HepG2 (cell line): Measurements from ENCODE around the gene DPAGT1. TPM values are rescaled to one million over a fixed set of nuclear protein-coding genes. Genes with fewer than 3 reads are reported as not detected.
A peak's percentile ranks its signal among the peaks of the same experiment; 100 is the strongest.

ENCODE experiments used
- ARNT2 ChIP-seq: sonication (generic); formaldehyde crosslinking; IDR thresholded peaks from 2 replicates; pipeline ENCODE4 v1.8.0; 2022; ENCODE audit warnings: mild to moderate bottlenecking, low read depth, missing genetic modification reagents, moderate library complexity
- ATF2 ChIP-seq: sonication (generic); formaldehyde crosslinking; IDR thresholded peaks from 2 replicates; pipeline ENCODE4 v1.4.0; 2020; ENCODE audit warnings: missing genetic modification reagents
- E2F1 ChIP-seq: sonication (generic); formaldehyde crosslinking; IDR thresholded peaks from 2 replicates; pipeline ENCODE4 v1.5.0; 2020; ENCODE audit warnings: missing genetic modification reagents
- KDM3A ChIP-seq: IDR thresholded peaks from 2 replicates; pipeline ENCODE4 v1.6.1; 2018; ENCODE audit warnings: low read depth, missing compliant biosample characterization
- MTERF4 ChIP-seq: sonication (generic); formaldehyde crosslinking; IDR thresholded peaks from 2 replicates; pipeline ENCODE4 v1.8.0; 2023; ENCODE audit warnings: mild to moderate bottlenecking, missing genetic modification reagents
- NFYB ChIP-seq: sonication (generic); formaldehyde crosslinking; IDR thresholded peaks from 2 replicates; pipeline ENCODE4 v1.4.0; 2020; ENCODE audit warnings: missing genetic modification reagents
- PAXIP1 ChIP-seq: sonication (generic); formaldehyde crosslinking; conservative IDR thresholded peaks from 2 replicates; pipeline ENCODE4 v1.4.0; 2020; ENCODE audit warnings: mild to moderate bottlenecking, missing genetic modification reagents, moderate library complexity
- PBX2 ChIP-seq: IDR thresholded peaks from 2 replicates; pipeline ENCODE4 v1.6.1; 2016; ENCODE audit warnings: control low read depth
- SETDB1 ChIP-seq: sonication (generic); formaldehyde crosslinking; IDR thresholded peaks from 2 replicates; pipeline ENCODE4 v1.5.1; 2020; ENCODE audit warnings: missing genetic modification reagents, mild to moderate bottlenecking, borderline replicate concordance
- SMYD3 ChIP-seq: sonication (generic); formaldehyde crosslinking; IDR thresholded peaks from 2 replicates; pipeline ENCODE4 v1.8.1; 2023; ENCODE audit warnings: mild to moderate bottlenecking, missing genetic modification reagents
- SNAI1 ChIP-seq: sonication (generic); formaldehyde crosslinking; IDR thresholded peaks from 2 replicates; pipeline ENCODE4 v1.5.0; 2020; ENCODE audit warnings: mild to moderate bottlenecking, missing genetic modification reagents, borderline replicate concordance
- SNAPC5 ChIP-seq: sonication (generic); formaldehyde crosslinking; IDR thresholded peaks from 2 replicates; pipeline ENCODE4 v1.8.1; 2023; ENCODE audit warnings: mild to moderate bottlenecking, missing genetic modification reagents, borderline replicate concordance
- SP1 ChIP-seq, 2 experiments: fragments of 450-650 bp in 1 of 2; sonication (generic) in 1 of 2; formaldehyde crosslinking in 1 of 2; IDR thresholded peaks; 2 replicates each; pipeline versions ENCODE4 v1.4.0 to v1.6.1; 2016 to 2020; ENCODE audit warnings: missing genetic modification reagents in 1 of 2
- STAG1 ChIP-seq: sonication (generic); formaldehyde crosslinking; IDR thresholded peaks from 2 replicates; pipeline ENCODE4 v1.4.0; 2020; ENCODE audit warnings: missing genetic modification reagents
- TAF15 ChIP-seq: fragments of 200-400 bp; formaldehyde crosslinking; IDR thresholded peaks from one replicate; pipeline ENCODE4 v1.6.1; 2018; ENCODE audit warnings: mild to moderate bottlenecking, low read depth, low read length; ENCODE audit not compliant: poor library complexity, severe bottlenecking
- ZNF326 ChIP-seq: sonication (generic); formaldehyde crosslinking; IDR thresholded peaks from 2 replicates; pipeline ENCODE4 v1.4.0; 2020; ENCODE audit warnings: missing genetic modification reagents, borderline replicate concordance
- ZNF691 ChIP-seq: sonication (generic); formaldehyde crosslinking; IDR thresholded peaks from 2 replicates; pipeline ENCODE4 v1.4.0; 2020; ENCODE audit warnings: missing genetic modification reagents, low read depth, mild to moderate bottlenecking, borderline replicate concordance
- ZNF772 ChIP-seq: sonication (generic); formaldehyde crosslinking; IDR thresholded peaks from 2 replicates; pipeline ENCODE4 v1.5.0; 2020; ENCODE audit warnings: mild to moderate bottlenecking, missing genetic modification reagents
- polyA plus RNA-seq, 8 experiments: library from polyadenylated mRNA; depleted of rRNA in 3 of 8; stranded (reverse) in 7 of 8; unstranded in 1 of 8; fragments of >200 nt; fragmentation: Illumina TruSeq in 4 of 8; extraction: Trizol in 4 of 8; gene quantifications; 2 replicates each; pipeline versions ENCODE4 v1.2.1 to v1.2.3, GENCODE V29; 2011 to 2016; ENCODE audit warnings: low read depth in 4 of 8, missing spikeins in 1 of 8, mixed read lengths in 1 of 8; ENCODE audit not compliant: insufficient read depth in 1 of 8
- total RNA-seq, 5 experiments: library from RNA; depleted of rRNA; stranded (reverse); fragments of >200 nt; fragmentation: Illumina TruSeq; extraction: Trizol; gene quantifications; 2 replicates each; pipeline ENCODE4 v1.2.3, GENCODE V29; 2016; ENCODE audit warnings: low read depth in 1 of 5

The DPAGT1 gene
- total and polyA plus RNA-seq, 2 of the 13 experiments (the other 11 are each of a cell fraction or from before 2014, with no cell fraction given), result 37.6 to 70.7 TPM

GRCh38 chr11:119095066-119095880 is 6.4 kb downstream of the DPAGT1 start (continued):
- TF ChIP-seq STAG1 (CRISPR knock-in tag) (no peak; the same call in none of the 2 replicates), ZNF772 (CRISPR knock-in tag) (peak; percentile 86; the same call in 1 of the 2 replicates), ATF2 (peak; percentile 63; the same call in 1 of the 2 replicates), TAF15 (peak; percentile 39), SP1 (IDR thresholded peaks at IDR 0.05) (no peak), SP1 (CRISPR knock-in tag; IDR thresholded peaks at IDR 0.05) (peak; percentile 76), PBX2 (CRISPR knock-in tag) (peak; percentile 48), NFYB (CRISPR knock-in tag) (peak; percentile 96), ZNF691 (CRISPR knock-in tag) (peak; percentile 90; the same call in 1 of the 2 replicates), SETDB1 (CRISPR knock-in tag) (no peak), SNAI1 (CRISPR knock-in tag) (no peak; the same call in 1 of the 2 replicates), MTERF4 (CRISPR knock-in tag) (no peak; the same call in 1 of the 2 replicates), SMYD3 (peak; percentile 88; the same call in 1 of the 2 replicates), ZNF326 (CRISPR knock-in tag) (no peak), E2F1 (CRISPR knock-in tag) (peak; percentile 99), PAXIP1 (CRISPR knock-in tag) (peak; percentile 49), SNAPC5 (peak; percentile 92; the same call in 1 of the 2 replicates), KDM3A (CRISPR knock-in tag) (no peak), ARNT2 (peak; percentile 96)
